Ishikawa (cell line): ENCODE results near the gene PSORS1C1.

ENCODE experiments used
- CEBPB ChIP-seq: IDR thresholded peaks from 2 replicates; pipeline ENCODE4 v1.6.1; 2012
- CREB1 ChIP-seq: IDR thresholded peaks from 2 replicates; pipeline ENCODE4 v1.6.1; 2012; ENCODE audit warnings: low read depth
- EP300 ChIP-seq: IDR thresholded peaks from 2 replicates; pipeline ENCODE4 v1.6.1; 2012; ENCODE audit warnings: borderline replicate concordance
- FOXM1 ChIP-seq: IDR thresholded peaks from 2 replicates; pipeline ENCODE4 v1.6.1; 2012; ENCODE audit warnings: low read depth, borderline replicate concordance
- NFIC ChIP-seq: IDR thresholded peaks from 2 replicates; pipeline ENCODE4 v1.6.1; 2012
- RAD21 ChIP-seq: IDR thresholded peaks from 2 replicates; pipeline ENCODE4 v1.6.1; 2012; ENCODE audit warnings: low read depth
- TAF1 ChIP-seq: IDR thresholded peaks from 2 replicates; pipeline ENCODE4 v1.6.1; 2012; ENCODE audit warnings: low read depth, mild to moderate bottlenecking
- TCF12 ChIP-seq: IDR thresholded peaks from 2 replicates; pipeline ENCODE4 v1.6.1; 2012; ENCODE audit warnings: low read depth
- YY1 ChIP-seq: IDR thresholded peaks from 2 replicates; pipeline ENCODE4 v1.6.1; 2012; ENCODE audit warnings: low read depth
- ZBTB7A ChIP-seq: IDR thresholded peaks from 2 replicates; pipeline ENCODE4 v1.6.1; 2012; ENCODE audit warnings: low read depth
- TF ChIP-seq, protein P1 (sequence below): IDR thresholded peaks from 2 replicates; pipeline ENCODE4 v1.6.1; 2012
- TF ChIP-seq, protein P2 (sequence below): IDR thresholded peaks from 2 replicates; pipeline ENCODE4 v1.6.1; 2012
- TF ChIP-seq, protein P3 (sequence below): IDR thresholded peaks from 2 replicates; pipeline ENCODE4 v1.6.1; 2012; ENCODE audit warnings: low read depth, mild to moderate bottlenecking

DNA sequence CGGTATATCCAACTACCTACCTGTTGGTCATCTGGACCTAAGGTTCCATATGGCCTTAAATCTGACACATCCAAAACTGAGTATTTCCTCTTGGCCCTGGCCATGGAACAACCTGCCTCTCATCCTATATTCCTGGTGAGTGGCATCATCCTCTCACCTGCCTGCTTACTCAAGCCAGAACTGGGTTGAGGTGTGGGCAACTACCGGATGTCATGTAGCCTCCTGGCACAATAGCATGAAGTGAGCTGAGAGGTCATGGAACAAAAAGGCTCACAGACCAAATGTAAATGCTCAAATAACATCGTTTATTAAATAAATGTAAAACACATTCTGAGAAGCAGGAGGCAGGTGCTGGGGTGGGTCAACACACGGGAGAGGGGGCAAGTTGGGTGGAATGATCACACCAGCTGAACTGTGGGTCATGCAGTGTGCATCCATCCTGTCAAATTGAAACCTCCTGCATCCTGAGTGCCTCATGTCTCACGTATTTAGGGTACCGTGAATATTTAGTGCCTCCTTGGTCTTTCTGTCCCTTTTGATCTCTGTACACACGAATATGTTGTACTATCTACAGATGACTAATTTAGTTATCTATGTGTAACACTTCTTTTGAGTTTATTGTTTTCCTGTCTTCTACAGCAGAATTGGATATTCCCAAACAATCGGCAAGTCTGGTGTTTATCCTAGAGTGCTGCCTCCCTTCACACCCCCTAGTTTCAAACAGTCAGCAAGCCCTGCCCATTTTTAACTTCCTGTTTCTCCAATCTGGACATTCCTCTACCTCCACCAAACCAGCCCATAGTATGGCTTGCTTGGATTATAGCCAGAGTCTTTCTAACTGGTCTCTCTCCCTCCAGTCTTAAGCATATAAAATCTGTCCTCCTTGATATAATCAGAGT is 63.8 kb downstream of the PSORS1C1 start:
- TF ChIP-seq CEBPB = no peak
- no peak for TF ChIP-seq YY1
- TF ChIP-seq TCF12 = no peak
- TF ChIP-seq FOXM1 = no peak
- no peak for TF ChIP-seq ZBTB7A
- no peak for TF ChIP-seq NFIC
- TF ChIP-seq CREB1 = no peak
- no peak for TF ChIP-seq EP300
- TF ChIP-seq TAF1 = no peak
- TF ChIP-seq, protein P1, sequence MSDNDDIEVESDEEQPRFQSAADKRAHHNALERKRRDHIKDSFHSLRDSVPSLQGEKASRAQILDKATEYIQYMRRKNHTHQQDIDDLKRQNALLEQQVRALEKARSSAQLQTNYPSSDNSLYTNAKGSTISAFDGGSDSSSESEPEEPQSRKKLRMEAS = no peak
- TF ChIP-seq, protein P2, sequence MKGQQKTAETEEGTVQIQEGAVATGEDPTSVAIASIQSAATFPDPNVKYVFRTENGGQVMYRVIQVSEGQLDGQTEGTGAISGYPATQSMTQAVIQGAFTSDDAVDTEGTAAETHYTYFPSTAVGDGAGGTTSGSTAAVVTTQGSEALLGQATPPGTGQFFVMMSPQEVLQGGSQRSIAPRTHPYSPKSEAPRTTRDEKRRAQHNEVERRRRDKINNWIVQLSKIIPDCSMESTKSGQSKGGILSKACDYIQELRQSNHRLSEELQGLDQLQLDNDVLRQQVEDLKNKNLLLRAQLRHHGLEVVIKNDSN = no peak
- no peak for TF ChIP-seq RAD21
- TF ChIP-seq, protein P3, sequence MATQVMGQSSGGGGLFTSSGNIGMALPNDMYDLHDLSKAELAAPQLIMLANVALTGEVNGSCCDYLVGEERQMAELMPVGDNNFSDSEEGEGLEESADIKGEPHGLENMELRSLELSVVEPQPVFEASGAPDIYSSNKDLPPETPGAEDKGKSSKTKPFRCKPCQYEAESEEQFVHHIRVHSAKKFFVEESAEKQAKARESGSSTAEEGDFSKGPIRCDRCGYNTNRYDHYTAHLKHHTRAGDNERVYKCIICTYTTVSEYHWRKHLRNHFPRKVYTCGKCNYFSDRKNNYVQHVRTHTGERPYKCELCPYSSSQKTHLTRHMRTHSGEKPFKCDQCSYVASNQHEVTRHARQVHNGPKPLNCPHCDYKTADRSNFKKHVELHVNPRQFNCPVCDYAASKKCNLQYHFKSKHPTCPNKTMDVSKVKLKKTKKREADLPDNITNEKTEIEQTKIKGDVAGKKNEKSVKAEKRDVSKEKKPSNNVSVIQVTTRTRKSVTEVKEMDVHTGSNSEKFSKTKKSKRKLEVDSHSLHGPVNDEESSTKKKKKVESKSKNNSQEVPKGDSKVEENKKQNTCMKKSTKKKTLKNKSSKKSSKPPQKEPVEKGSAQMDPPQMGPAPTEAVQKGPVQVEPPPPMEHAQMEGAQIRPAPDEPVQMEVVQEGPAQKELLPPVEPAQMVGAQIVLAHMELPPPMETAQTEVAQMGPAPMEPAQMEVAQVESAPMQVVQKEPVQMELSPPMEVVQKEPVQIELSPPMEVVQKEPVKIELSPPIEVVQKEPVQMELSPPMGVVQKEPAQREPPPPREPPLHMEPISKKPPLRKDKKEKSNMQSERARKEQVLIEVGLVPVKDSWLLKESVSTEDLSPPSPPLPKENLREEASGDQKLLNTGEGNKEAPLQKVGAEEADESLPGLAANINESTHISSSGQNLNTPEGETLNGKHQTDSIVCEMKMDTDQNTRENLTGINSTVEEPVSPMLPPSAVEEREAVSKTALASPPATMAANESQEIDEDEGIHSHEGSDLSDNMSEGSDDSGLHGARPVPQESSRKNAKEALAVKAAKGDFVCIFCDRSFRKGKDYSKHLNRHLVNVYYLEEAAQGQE = no peak
